SK-N-SH treated with all-trans-retinoic acid at 6 μM for 48 hours (cell line): ENCODE results near the gene GALNT13.

Source experiments
- ATAC-seq: fragments of 200-7000 bp; cut with Tn5 transposase; 3 replicates; pipeline ENCODE4 v1.9.1; 2020; ENCODE audit warnings: mild to moderate bottlenecking, moderate library complexity
- BACH2 ChIP-seq: fragments of 250-450 bp; sonication (Bioruptor Pico); IDR thresholded peaks from 2 replicates; pipeline ENCODE4 v1.9.0; 2021; ENCODE audit warnings: mild to moderate bottlenecking, borderline replicate concordance
- CSDC2 ChIP-seq: fragments of 250-450 bp; sonication (Bioruptor Pico); IDR thresholded peaks from 2 replicates; pipeline ENCODE4 v1.5.0; 2020; ENCODE audit warnings: mild to moderate bottlenecking, moderate library complexity
- ESRRG ChIP-seq: fragments of 250-450 bp; sonication (Bioruptor Pico); IDR thresholded peaks from 2 replicates; pipeline ENCODE4 v1.6.1; 2021; ENCODE audit warnings: mild to moderate bottlenecking
- GLIS3 ChIP-seq: fragments of 250-450 bp; sonication (Bioruptor Pico); IDR thresholded peaks from 2 replicates; pipeline ENCODE4 v1.5.0; 2020; ENCODE audit warnings: mild to moderate bottlenecking, moderate library complexity
- ISL1 ChIP-seq: fragments of 250-450 bp; sonication (Bioruptor Pico); IDR thresholded peaks from 2 replicates; pipeline ENCODE4 v2.1.2; 2022; ENCODE audit warnings: mild to moderate bottlenecking, moderate library complexity
- OSR1 ChIP-seq: fragments of 250-450 bp; sonication (Bioruptor Pico); IDR thresholded peaks from 2 replicates; pipeline ENCODE4 v1.8.0; 2022; ENCODE audit warnings: moderate library complexity, mild to moderate bottlenecking, inconsistent platforms
- PPARA ChIP-seq: fragments of 250-450 bp; sonication (Bioruptor Pico); IDR thresholded peaks from 2 replicates; pipeline ENCODE4 v1.5.0; 2020; ENCODE audit warnings: mild to moderate bottlenecking, borderline replicate concordance
- SNAI2 ChIP-seq: fragments of 250-450 bp; sonication (Bioruptor Pico); IDR thresholded peaks from 2 replicates; pipeline ENCODE4 v1.5.0; 2020; ENCODE audit warnings: mild to moderate bottlenecking, moderate library complexity
- TCF4 ChIP-seq: fragments of 250-450 bp; sonication (Bioruptor Pico); IDR thresholded peaks from 2 replicates; pipeline ENCODE4 v1.8.0; 2021; ENCODE audit warnings: mild to moderate bottlenecking, moderate library complexity, borderline replicate concordance
- TOX ChIP-seq: fragments of 250-450 bp; sonication (Bioruptor Pico); IDR thresholded peaks from 2 replicates; pipeline ENCODE4 v1.8.0; 2021; ENCODE audit warnings: mild to moderate bottlenecking, moderate library complexity, borderline replicate concordance
- ZFP3 ChIP-seq: fragments of 250-450 bp; sonication (Bioruptor Pico); IDR thresholded peaks from 2 replicates; pipeline ENCODE4 v1.5.0; 2020; ENCODE audit warnings: mild to moderate bottlenecking, moderate library complexity
- ZNF565 ChIP-seq: fragments of 450-650 bp; formaldehyde crosslinking; conservative IDR thresholded peaks from 2 replicates; pipeline ENCODE4 v1.5.0; 2020; ENCODE audit warnings: low read depth, mild to moderate bottlenecking, moderate library complexity
- ZNF70 ChIP-seq: fragments of 450-650 bp; formaldehyde crosslinking; IDR thresholded peaks from 2 replicates; pipeline ENCODE4 v1.5.0; 2020; ENCODE audit warnings: mild to moderate bottlenecking, moderate library complexity
- ZNF8 ChIP-seq: fragments of 450-650 bp; formaldehyde crosslinking; IDR thresholded peaks from 2 replicates; pipeline ENCODE4 v1.5.0; 2020; ENCODE audit warnings: mild to moderate bottlenecking, moderate library complexity
- TF ChIP-seq, protein P1 (sequence below): fragments of 250-450 bp; sonication (Bioruptor Pico); IDR thresholded peaks from 2 replicates; pipeline ENCODE4 v1.5.1; 2020; ENCODE audit warnings: low read depth, mild to moderate bottlenecking, moderate library complexity
- TF ChIP-seq, protein P2 (sequence below): fragments of 250-450 bp; sonication (Bioruptor Pico); IDR thresholded peaks from 2 replicates; pipeline ENCODE4 v1.8.0; 2020; ENCODE audit warnings: mild to moderate bottlenecking, moderate library complexity, borderline replicate concordance
- TF ChIP-seq, protein P3 (sequence below): fragments of 250-450 bp; sonication (Bioruptor Pico); IDR thresholded peaks from 2 replicates; pipeline ENCODE4 v1.8.0; 2021; ENCODE audit warnings: low read depth, mild to moderate bottlenecking, moderate library complexity, borderline replicate concordance
- TF ChIP-seq, protein P4 (sequence below): fragments of 250-450 bp; sonication (Bioruptor Pico); IDR thresholded peaks from 2 replicates; pipeline ENCODE4 v1.5.0; 2020; ENCODE audit warnings: mild to moderate bottlenecking, moderate library complexity
- TF ChIP-seq, protein P5 (sequence below): fragments of 250-450 bp; sonication (Bioruptor Pico); IDR thresholded peaks from 2 replicates; pipeline ENCODE4 v1.5.1; 2021; ENCODE audit warnings: mild to moderate bottlenecking, moderate library complexity

GALNT13 gene

DNA sequence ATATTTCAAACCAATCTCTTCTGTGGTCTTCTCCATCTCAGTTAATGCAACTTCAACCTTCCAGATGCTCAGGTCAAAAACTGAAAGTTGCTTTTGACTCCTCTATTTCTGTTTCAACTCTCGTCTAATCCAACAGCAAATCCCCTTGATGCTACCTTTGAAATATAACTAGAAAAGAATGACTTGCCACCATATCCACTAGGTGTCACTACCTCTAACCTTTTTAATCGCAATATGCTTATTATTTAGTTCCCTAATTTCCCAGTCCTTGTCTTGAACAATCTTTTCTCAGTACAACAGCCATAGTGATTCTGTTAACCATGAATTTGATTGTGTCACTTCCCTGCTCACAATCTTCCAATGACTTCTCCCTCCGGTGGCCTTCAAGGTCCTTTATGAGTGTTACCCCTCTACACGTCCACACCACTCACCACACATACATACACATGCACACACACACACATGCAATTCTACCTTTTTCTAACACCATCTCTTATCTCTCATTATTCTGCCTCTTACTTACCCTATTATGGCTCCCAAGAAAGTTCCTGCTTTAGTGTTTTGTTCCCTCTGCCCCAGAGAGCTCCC is 581.3 kb downstream of the GALNT13 start:
- TF ChIP-seq CSDC2 (CRISPR knock-in tag), result no peak
- TF ChIP-seq, protein P1, sequence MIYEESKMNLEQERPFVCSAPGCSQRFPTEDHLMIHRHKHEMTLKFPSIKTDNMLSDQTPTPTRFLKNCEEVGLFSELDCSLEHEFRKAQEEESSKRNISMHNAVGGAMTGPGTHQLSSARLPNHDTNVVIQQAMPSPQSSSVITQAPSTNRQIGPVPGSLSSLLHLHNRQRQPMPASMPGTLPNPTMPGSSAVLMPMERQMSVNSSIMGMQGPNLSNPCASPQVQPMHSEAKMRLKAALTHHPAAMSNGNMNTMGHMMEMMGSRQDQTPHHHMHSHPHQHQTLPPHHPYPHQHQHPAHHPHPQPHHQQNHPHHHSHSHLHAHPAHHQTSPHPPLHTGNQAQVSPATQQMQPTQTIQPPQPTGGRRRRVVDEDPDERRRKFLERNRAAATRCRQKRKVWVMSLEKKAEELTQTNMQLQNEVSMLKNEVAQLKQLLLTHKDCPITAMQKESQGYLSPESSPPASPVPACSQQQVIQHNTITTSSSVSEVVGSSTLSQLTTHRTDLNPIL, result no peak
- TF ChIP-seq ZFP3 (CRISPR knock-in tag), result no peak
- no peak for TF ChIP-seq OSR1 (CRISPR knock-in tag)
- TF ChIP-seq, protein P2, sequence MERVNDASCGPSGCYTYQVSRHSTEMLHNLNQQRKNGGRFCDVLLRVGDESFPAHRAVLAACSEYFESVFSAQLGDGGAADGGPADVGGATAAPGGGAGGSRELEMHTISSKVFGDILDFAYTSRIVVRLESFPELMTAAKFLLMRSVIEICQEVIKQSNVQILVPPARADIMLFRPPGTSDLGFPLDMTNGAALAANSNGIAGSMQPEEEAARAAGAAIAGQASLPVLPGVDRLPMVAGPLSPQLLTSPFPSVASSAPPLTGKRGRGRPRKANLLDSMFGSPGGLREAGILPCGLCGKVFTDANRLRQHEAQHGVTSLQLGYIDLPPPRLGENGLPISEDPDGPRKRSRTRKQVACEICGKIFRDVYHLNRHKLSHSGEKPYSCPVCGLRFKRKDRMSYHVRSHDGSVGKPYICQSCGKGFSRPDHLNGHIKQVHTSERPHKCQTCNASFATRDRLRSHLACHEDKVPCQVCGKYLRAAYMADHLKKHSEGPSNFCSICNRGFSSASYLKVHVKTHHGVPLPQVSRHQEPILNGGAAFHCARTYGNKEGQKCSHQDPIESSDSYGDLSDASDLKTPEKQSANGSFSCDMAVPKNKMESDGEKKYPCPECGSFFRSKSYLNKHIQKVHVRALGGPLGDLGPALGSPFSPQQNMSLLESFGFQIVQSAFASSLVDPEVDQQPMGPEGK (CRISPR knock-in tag), result no peak
- TF ChIP-seq ISL1 (CRISPR knock-in tag), result no peak
- TF ChIP-seq BACH2 (CRISPR knock-in tag), result no peak
- TF ChIP-seq TOX (CRISPR knock-in tag), result no peak
- TF ChIP-seq, protein P3, sequence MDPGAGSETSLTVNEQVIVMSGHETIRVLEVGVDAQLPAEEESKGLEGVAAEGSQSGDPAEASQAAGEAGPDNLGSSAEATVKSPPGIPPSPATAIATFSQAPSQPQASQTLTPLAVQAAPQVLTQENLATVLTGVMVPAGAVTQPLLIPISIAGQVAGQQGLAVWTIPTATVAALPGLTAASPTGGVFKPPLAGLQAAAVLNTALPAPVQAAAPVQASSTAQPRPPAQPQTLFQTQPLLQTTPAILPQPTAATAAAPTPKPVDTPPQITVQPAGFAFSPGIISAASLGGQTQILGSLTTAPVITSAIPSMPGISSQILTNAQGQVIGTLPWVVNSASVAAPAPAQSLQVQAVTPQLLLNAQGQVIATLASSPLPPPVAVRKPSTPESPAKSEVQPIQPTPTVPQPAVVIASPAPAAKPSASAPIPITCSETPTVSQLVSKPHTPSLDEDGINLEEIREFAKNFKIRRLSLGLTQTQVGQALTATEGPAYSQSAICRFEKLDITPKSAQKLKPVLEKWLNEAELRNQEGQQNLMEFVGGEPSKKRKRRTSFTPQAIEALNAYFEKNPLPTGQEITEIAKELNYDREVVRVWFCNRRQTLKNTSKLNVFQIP, result no peak
- TF ChIP-seq, protein P4, sequence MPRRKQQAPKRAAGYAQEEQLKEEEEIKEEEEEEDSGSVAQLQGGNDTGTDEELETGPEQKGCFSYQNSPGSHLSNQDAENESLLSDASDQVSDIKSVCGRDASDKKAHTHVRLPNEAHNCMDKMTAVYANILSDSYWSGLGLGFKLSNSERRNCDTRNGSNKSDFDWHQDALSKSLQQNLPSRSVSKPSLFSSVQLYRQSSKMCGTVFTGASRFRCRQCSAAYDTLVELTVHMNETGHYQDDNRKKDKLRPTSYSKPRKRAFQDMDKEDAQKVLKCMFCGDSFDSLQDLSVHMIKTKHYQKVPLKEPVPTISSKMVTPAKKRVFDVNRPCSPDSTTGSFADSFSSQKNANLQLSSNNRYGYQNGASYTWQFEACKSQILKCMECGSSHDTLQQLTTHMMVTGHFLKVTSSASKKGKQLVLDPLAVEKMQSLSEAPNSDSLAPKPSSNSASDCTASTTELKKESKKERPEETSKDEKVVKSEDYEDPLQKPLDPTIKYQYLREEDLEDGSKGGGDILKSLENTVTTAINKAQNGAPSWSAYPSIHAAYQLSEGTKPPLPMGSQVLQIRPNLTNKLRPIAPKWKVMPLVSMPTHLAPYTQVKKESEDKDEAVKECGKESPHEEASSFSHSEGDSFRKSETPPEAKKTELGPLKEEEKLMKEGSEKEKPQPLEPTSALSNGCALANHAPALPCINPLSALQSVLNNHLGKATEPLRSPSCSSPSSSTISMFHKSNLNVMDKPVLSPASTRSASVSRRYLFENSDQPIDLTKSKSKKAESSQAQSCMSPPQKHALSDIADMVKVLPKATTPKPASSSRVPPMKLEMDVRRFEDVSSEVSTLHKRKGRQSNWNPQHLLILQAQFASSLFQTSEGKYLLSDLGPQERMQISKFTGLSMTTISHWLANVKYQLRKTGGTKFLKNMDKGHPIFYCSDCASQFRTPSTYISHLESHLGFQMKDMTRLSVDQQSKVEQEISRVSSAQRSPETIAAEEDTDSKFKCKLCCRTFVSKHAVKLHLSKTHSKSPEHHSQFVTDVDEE (CRISPR knock-in tag), result no peak
- no peak for TF ChIP-seq GLIS3
- no peak for TF ChIP-seq ESRRG
- no peak for TF ChIP-seq SNAI2
- TF ChIP-seq, protein P5, sequence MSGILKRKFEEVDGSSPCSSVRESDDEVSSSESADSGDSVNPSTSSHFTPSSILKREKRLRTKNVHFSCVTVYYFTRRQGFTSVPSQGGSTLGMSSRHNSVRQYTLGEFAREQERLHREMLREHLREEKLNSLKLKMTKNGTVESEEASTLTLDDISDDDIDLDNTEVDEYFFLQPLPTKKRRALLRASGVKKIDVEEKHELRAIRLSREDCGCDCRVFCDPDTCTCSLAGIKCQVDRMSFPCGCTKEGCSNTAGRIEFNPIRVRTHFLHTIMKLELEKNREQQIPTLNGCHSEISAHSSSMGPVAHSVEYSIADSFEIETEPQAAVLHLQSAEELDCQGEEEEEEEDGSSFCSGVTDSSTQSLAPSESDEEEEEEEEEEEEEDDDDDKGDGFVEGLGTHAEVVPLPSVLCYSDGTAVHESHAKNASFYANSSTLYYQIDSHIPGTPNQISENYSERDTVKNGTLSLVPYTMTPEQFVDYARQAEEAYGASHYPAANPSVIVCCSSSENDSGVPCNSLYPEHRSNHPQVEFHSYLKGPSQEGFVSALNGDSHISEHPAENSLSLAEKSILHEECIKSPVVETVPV (CRISPR knock-in tag), result no peak
- peak; percentile 55; the same call in 2 of the 3 replicates for ATAC-seq

DNA sequence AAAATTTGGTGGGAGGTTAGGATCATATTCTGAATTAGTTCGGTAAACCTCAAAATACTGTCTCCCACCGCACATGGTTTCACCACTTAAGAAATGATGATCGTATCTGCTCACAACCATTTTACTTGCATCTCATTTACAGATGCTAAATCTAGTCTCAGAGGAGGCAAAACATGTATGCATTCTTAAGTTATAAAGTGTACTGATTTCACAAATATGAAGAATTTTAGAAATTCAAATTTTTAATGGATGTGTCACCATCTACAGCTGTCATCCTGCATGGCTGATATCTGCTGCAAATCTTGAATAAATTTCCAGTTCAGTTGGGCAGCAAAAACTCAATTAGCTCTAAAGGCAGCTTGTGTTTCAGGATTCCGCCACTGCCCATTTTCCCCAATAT is 583.4 kb downstream of the GALNT13 start:
- ATAC-seq, result no peak
- TF ChIP-seq ESRRG (no peak), ISL1 (CRISPR knock-in tag) (no peak), ZFP3 (CRISPR knock-in tag) (no peak), TCF4 (CRISPR knock-in tag) (no peak)
- TF ChIP-seq, protein P2 (CRISPR knock-in tag), result no peak
- TF ChIP-seq, protein P3, result no peak

DNA sequence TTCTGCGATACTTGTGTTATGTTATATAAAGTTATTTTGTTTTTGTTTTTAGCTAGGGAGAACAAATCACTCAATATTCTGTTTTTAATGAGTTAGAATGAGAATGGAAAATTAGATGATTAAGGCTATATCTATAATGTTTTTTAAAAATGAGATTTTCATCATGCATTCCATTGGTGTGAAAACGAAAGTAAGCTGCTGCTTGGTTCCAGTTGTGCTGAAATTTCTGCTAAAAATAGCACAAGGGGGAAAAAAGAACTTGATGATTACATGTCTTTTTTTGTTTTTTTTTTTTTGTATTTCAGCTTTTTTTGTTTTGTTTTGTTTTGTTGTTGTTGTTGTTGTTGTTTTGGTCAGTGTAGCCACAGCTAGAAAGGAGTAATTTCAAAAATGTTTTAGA is 584.1 kb downstream of the GALNT13 start:
- no peak for ATAC-seq
- TF ChIP-seq PPARA (CRISPR knock-in tag) (no peak), ZNF70 (CRISPR knock-in tag) (no peak), SNAI2 (no peak), ZNF8 (CRISPR knock-in tag) (no peak), ZNF565 (no peak)
- TF ChIP-seq, protein P3, result no peak
- TF ChIP-seq, protein P2 (CRISPR knock-in tag), result no peak
- TF ChIP-seq, protein P1, result no peak
